Nucleus accumbens (tissue), 56 donors: Measurements from ENCODE around the gene AMPD1.

Experiments used
- DNase-seq, 56 donors: peaks; one replicate each; lab custom pipeline; 2025; lab: John Stamatoyannopoulos, UW

Gene AMPD1

DNA sequence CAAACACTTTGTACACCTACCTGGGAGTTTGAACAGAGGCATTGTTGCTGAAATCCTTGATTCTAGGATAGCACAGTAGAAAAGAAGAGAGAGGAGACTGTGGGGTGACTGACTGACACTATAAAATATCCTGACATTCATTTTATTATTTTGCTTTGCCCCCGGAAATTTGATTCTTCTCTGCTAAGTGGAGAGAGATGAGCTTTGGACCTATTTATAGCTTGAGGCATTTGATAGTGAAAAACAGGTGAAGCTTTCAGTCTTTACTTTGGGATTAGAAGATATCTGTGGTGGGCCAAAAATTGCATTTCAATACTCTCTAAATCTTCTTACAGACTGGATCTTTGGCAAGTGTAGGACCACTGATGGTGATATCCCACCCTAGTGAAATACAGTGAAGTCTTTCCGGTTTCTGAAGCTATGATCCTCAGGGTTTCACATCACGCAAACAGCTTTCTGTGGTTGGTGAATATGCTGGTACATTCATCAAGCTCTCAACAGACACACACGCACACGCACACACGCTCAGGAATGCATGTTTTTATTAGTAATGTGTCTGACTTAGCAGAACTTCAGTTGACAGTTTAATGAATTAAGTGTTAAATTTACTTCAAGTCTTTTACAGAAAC is at the start of gene AMPD1:
Gene AMPD1 (minus strand): TSS at position 117 of the 629 bp plus-strand sequence. CDS start 75 bp downstream, at position 42.
- DNase-seq: no peak

DNA sequence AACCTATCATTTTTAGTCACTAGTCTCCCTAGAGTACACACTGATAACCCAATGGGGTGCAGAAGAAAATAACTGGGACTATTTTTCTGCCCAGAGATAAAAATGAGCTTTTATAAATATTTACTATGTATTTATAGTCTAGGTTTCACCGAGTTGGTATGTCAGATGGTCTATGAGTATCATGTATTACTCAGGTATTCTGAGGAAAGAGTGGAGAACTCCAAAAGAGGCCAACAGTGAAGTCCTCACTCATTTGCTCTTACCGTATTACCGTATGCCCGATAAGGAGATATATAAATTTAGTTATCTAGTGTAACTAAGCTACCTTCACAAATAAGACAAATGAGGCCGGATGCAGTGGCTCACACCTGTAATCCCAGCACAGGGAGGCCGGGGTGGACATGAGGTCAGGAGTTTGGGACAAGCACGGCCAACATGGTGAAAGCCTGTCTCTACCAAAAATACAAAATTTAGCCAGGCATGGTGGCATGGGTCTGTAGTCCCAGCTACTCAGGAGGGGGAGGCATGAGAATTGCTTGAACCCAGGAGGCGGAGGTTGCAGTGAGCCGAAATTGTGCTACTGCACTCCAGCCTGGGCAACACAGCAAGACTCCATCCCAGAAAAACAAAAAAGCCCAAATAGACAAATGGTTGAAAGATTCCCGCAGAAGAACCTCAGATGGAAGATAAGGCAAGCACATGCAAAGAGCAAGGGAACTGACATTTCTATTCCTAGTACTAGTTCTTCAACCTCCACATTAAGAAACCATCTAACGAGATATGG is 46.8 kb upstream of the AMPD1 start:
- DNase-seq: no peak

DNA sequence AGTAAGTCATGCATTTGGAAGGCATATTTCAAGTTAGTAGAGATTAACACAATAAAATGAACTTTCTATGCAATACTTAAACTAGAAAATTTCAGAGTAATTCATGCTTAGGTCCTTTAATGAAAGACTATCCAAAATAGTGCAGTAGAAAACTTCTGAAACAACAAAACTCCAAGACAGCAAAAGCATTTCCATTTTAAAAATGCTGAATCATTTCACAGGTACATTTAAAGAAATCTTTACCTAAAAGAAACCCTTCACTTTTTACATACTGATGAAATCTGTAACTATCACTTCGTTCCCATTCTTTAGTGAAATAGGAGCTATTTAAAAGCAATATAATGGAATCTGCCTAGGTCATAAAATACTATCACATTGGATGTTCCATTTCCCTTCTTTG is 45.0 kb upstream of the AMPD1 start:
- DNase-seq: no peak

DNA sequence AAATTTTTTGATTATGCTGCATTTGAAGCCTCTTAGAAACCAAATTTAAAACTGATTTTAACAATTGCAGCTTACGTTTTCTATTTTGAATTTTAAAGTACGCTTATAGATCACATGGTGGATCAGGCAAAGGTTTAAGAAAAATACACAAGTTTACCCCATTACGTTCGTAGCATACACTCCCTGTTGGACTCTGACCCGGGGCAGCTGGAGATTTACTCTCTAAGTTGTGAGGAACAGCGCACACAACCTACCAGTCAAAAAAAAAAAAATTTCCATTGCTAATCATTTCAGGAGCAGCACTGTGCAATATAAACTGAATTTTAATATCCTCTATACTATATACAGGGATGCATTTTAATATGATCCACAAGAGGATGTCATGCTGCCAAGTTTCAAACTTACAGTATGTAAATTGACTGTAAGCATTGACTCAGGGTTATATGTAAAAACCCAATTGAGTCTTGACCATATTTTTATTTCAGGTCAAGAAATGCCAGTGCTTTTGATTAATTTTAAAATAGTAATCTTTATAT is 42.0 kb upstream of the AMPD1 start:
- DNase-seq: no peak

- DNase-seq: no peak
These were observed 40.1 kb upstream of the AMPD1 start for GRCh38 chr1:114735479-114735878.

- DNase-seq: peak in 3 of 56 donors; percentile 2 to 5 (median 4)
These were observed 34.4 kb upstream of the AMPD1 start for GRCh38 chr1:114729782-114730181.

DNA sequence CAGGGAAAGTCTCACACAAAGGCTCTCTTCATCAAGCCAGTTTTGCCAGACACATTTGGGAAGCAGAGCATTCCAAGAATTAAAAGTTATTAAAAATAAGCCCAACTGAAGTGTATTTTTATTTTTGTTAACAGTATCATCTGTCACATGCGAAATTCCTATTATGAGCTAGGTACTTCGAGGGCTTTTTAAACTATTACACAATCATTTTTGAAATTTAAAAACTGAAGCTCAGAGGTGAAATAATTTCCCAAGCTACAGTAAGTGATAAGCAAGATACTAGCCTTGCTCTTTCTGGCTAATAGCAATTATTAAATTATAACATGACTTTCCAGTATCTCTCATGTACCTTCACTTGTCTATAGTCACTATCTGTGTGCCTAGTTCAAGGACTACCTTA is 33.2 kb upstream of the AMPD1 start:
- DNase-seq: no peak

- no peak for DNase-seq
These were observed 29.9 kb upstream of the AMPD1 start for GRCh38 chr1:114725230-114725629.

- no peak for DNase-seq
These were observed 28.6 kb upstream of the AMPD1 start for GRCh38 chr1:114723915-114724314.

GRCh38 chr1:114723457-114723856 is 28.1 kb upstream of the AMPD1 start:
- DNase-seq: no peak

DNA sequence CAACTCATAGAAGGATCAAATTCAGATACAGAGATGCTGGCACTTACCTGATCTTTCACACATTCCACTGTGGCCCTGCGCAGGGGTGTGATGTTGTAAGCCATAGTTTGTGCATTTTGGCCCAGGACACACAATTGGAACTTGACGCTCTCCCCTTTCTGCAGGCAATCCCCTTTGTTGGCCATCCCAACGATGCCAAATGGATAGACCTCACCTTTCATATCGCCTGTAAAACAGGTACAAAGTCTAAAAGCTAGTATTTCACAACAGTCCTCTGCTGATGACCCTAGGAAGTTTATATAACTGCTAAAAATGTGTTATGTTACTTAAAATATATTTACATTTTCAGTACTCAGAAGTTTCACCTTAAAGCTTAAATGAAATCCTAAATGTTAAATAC is 25.1 kb upstream of the AMPD1 start:
- DNase-seq: no peak

DNA sequence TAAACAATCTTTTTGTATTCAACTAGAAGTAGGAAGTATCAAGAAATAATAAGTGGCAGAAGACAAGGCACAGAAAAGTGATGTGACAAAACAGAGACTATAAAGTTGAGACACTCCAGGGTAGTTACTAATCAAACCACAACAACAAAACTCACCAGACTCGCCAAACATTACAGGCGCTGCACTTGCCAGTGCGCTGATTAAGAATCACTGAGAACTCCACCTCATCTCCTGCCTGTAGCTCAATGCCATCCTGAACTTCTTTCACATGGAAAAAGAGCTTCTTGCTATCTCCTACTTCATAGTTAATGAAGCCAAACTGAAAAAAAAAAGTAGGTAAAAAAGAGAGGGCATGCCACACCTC is 24.1 kb upstream of the AMPD1 start:
- no peak for DNase-seq

DNA sequence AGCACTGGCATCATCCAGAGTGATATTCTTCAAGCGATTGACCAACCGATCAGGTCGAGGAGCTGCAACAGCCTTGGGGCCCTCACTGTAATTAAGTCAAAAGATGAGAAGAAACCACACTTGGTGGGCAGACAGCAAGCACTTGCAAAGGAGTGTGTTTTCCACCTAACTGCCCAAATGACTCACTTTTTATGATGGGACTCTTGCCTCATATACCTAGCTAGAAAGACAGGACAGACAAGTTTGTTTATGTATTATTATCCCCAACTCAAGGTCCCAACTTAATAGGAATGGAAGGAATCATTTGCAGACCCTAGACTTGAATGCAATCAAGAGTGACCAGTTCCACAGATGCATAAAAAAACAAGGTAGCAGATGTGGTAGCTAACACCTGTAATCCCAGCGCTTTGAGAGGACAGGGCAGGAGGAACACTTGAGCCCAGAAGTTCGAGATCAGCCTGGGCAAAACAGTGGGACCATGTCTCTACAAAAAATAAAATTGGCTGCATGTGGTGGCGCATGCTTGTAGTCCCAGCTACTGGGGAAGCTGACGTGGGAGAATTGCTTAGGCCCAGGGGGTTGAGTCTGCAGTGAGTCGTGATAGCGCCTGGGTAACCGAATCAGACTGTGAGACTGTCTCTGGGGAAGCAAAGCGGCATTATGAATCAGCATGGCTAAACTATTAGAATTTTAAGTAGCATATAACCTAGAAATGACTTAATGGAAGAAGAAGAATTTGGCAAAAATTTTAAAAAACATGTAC is 23.5 kb upstream of the AMPD1 start:
- no peak for DNase-seq

- peak; percentile 30 to 96 (median 86) for DNase-seq
These were observed 21.2 kb upstream of the AMPD1 start, which contains the start of gene NRAS for GRCh38 chr1:114716304-114717170. TSS of gene NRAS (minus strand) at chr1:114716771. CDS start at chr1:114716160, 611 bp downstream.

DNA sequence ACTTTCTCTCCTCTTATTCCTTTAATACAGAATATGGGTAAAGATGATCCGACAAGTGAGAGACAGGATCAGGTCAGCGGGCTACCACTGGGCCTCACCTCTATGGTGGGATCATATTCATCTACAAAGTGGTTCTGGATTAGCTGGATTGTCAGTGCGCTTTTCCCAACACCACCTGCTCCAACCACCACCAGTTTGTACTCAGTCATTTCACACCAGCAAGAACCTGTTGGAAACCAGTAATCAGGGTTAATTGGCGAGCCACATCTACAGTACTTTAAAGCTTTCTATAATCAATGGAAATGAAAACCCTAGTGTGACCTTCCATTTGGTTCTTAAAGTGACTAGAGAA is 20.6 kb upstream of the AMPD1 start:
- no peak for DNase-seq

- DNase-seq: no peak
These were observed 17.6 kb upstream of the AMPD1 start for GRCh38 chr1:114712977-114713376.

- DNase-seq: no peak
These were observed 15.0 kb upstream of the AMPD1 start for GRCh38 chr1:114710360-114710759.

DNA sequence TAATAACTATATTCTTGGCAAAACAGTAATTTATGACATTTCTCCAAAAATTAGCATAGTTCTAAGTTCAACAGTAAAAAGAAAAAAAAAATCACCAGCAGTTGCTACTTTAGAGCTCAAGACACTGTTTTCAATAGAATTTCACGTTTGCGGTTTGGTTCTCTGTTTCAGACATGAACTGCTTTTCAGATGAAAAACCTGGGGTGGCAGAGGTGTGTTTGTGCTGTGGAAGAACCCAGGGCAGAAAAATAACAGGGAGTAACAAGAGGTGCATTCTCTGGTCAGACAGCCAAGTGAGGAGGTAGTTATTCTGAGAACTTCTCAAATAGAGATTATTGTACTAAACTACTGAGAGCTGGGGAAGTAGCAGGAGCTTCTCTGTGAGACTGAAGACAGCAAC is 12.3 kb upstream of the AMPD1 start:
- DNase-seq: no peak

- no peak for DNase-seq
These were observed 7.9 kb upstream of the AMPD1 start for GRCh38 chr1:114703242-114703641.

DNA sequence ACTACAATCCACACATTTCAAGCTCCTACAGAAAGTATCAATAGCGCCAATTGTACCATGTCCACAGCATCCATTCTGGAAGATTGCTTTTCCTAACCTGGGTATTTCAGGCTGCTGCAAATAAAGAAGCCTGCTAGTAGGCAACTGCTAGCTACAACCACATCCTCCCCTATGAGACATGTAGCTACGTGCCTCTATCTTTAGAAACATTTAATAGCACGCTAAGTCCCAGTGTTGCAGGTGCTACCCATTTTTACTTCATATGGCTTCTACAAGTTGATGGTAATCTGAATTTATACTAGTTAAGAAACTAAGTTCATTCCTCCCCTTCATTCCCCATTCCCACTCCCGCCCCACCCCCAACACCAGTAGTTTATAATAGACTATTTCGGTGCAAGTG is 7.4 kb upstream of the AMPD1 start:
- DNase-seq: no peak
